ENCODE results near the gene CAMK1D.

The CAMK1D gene

DNA sequence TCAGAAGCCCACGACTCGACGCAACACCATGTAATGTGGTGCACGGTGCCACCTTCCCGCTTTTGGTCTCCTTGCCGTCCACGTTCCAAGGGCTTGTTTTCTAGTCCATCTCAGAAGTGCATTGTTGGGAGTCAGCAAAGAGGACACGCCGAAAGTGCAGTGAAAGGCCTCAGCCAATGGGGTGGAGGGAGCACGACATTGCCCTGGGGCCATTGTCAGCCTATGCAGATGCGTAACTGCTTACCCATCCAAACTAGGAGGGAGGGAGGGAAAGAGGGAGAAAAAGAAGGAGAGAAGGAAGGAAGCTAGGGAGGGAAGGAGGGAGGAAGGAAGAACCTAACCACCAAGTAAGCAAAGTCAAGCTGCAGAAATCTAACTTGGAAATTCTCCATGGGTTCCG is 449.8 kb downstream of the CAMK1D start:
- Histone ChIP-seq H3K27ac (no peak overlapping the region), H3K4me1 (no peaks in the 10 kb centered on the region), H3K27me3 (no peaks in the 10 kb centered on the region), H3K36me3 (no peaks in the 10 kb centered on the region), H3K9me3 (no peaks in the 10 kb centered on the region), H3K4me3 (no peak overlapping the region)
- intact Hi-C loops (cut with DNase I; ENCODE audit: low total_unique reads): no loop called here
- TF ChIP-seq, protein P1, sequence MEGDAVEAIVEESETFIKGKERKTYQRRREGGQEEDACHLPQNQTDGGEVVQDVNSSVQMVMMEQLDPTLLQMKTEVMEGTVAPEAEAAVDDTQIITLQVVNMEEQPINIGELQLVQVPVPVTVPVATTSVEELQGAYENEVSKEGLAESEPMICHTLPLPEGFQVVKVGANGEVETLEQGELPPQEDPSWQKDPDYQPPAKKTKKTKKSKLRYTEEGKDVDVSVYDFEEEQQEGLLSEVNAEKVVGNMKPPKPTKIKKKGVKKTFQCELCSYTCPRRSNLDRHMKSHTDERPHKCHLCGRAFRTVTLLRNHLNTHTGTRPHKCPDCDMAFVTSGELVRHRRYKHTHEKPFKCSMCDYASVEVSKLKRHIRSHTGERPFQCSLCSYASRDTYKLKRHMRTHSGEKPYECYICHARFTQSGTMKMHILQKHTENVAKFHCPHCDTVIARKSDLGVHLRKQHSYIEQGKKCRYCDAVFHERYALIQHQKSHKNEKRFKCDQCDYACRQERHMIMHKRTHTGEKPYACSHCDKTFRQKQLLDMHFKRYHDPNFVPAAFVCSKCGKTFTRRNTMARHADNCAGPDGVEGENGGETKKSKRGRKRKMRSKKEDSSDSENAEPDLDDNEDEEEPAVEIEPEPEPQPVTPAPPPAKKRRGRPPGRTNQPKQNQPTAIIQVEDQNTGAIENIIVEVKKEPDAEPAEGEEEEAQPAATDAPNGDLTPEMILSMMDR (IDR thresholded peaks at IDR 0.05): no peak
- no peak for DNase-seq

DNA sequence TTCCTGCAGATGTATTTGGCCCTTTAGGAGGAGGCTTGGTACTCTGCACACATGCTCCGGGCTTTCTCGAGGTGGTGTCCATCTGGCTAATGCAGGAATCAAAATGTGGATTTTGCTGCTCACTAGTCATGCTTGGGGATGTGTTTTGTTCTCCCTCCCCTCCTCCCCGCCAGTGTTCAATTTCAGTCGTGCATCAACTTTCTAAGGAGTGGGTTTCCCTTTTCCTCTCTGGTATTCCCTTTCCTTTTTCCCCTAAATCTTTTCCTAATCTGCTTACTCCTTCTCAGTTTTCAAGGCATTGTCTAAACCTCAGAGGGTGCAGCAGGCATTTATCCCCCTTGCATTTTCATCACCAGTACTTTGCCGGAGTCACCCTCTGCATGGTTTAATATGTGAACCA is 450.4 kb downstream of the CAMK1D start:
- TF ChIP-seq, protein P1 (IDR thresholded peaks at IDR 0.05): no peak
- intact Hi-C loops (cut with DNase I; ENCODE audit: low total_unique reads): no loop called here
- Histone ChIP-seq H3K4me3 (no peak overlapping the region), H3K4me1 (no peaks in the 10 kb centered on the region), H3K36me3 (no peaks in the 10 kb centered on the region), H3K9me3 (no peaks in the 10 kb centered on the region), H3K27me3 (no peaks in the 10 kb centered on the region), H3K27ac (no peak overlapping the region)
- DNase-seq: no peak

DNA sequence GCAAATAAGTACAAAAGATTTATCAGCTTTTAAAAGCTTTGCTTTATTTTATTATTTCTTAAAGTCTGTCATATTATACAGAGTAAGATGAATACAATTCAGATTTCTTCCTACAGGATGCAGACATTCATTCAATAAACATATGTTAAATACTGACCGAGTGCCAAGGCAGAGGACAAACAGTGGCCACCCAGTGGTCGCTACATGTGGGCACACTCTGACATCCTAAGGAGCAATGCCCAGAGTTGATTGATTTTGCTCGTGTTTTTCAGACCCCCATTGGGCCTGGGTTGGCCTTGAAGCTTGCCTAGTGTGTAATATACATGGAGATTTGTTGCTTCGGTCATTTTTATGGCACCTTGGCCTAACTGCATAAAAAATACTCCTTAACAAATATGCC is 451.0 kb downstream of the CAMK1D start:
- TF ChIP-seq, protein P1 (IDR thresholded peaks at IDR 0.05): no peak
- Histone ChIP-seq H3K9me3 (no peaks in the 10 kb centered on the region), H3K27ac (no peak overlapping the region), H3K27me3 (no peaks in the 10 kb centered on the region), H3K4me1 (no peaks in the 10 kb centered on the region), H3K36me3 (no peaks in the 10 kb centered on the region), H3K4me3 (no peak overlapping the region)
- no peak for DNase-seq
- intact Hi-C loops (cut with DNase I; ENCODE audit: low total_unique reads): no loop called here

DNA sequence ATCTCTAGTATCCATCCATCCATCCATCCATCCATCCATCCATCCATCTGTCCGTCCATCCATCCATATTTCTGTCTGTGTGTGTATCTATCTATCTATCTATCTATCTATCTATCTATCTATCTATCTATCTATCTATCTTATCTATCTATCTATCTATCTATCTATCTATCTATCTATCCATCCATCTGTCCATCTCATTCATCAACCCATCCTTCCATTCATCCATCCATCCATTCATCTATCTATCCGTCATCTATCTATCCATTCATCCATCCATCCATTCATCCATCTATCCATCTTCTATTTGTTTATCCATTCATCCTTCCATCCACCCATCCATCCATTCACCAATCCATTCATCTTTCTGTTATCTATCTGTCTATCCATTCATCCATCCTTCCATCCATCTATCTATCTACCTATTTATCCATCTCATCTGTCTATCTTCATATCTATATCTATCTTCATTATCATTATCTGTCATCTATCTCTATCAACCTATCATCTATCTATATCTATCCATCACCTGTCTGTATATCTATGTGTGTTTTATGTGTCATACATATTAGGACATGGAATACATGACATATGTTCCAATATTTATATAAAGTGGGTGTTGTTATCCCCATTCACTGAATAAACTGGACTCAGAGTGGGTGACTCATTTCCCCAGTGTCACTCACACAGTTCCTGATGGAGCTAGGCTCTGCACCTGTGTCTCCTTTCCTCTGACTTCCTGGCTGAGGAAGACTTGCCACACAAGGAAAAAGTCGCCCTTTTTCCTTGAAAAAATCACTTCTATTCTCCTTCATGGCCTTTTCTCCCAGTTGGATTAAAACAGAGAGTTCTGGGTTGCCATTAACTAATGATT is 452.1 kb downstream of the CAMK1D start:
- no peak for DNase-seq
- H3K9me3 ChIP-seq: no peaks in the 10 kb centered on the region
- no peak overlapping the region for H3K4me3 ChIP-seq
- intact Hi-C loops (cut with DNase I; ENCODE audit: low total_unique reads): no loop called here
- no peaks in the 10 kb centered on the region for H3K27me3 ChIP-seq
- TF ChIP-seq, protein P1 (IDR thresholded peaks at IDR 0.05): no peak
- H3K27ac ChIP-seq: no peak overlapping the region
- no peaks in the 10 kb centered on the region for H3K4me1 ChIP-seq
- H3K36me3 ChIP-seq: no peaks in the 10 kb centered on the region

DNA sequence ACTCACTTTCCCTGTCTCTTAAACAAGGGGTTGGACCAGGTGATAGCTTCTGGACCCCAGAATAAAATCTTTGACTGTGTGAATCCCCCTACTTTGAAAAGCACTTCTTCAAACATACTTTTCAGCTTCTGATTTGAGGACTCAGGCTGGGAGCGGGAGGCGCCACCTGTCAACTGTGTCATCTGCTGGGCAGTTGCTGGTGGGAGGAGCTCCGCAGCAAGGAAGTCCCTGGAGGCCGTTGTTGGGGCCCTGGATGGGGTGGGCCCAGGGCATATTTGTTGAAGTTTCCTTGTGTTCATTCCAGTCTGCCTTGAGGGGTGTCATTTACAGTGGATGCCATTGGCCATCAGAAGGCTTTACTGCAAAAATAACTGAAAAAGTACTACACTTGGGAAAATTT is 454.4 kb downstream of the CAMK1D start:
- H3K4me3 ChIP-seq: no peak overlapping the region
- no peaks in the 10 kb centered on the region for H3K27me3 ChIP-seq
- TF ChIP-seq, protein P1 (IDR thresholded peaks at IDR 0.05): no peak
- DNase-seq: no peak
- no peaks in the 10 kb centered on the region for H3K36me3 ChIP-seq
- no peak overlapping the region for H3K27ac ChIP-seq
- no peaks in the 10 kb centered on the region for H3K4me1 ChIP-seq
- intact Hi-C loops (cut with DNase I; ENCODE audit: low total_unique reads): no loop called here
- no peaks in the 10 kb centered on the region for H3K9me3 ChIP-seq
